Stimulated activated CD8-positive, alpha-beta memory T cell treated with anti-CD3 and anti-CD28 coated beads, Interleukin-7, amount 100 ng/mL, for 1 hour (primary cell): ENCODE measurements around the gene ADAM12.

Source experiments
- DNase-seq, 2 donors: peaks; one replicate each; pipeline ENCODE4 v3.0.0-alpha.2; 2020; ENCODE audit warnings: low read depth in 2 of 2

ADAM12 gene

DNA sequence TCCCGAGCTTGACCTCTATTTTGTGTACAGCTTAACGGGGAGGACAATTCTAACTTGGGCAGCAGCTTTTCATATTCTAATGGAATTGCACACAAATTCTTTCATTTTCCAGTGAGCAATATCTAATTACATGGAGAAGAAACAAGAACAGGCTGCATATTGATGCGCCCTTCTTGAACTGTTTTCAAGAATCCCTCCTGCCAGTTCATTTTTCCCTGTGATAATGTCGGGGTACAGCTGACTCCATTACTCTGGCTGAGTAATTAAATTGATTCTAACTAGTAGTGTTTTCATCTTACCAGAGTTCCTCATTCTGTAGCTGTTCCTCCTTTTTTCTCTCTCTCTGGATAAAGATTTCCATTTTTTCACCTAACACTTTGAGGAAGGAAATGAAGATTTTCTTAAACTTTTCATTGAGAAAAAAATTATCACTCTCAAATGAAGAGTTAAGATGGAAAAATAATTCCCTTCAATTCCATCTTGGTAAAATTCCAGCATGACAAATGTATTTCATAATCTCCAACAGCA lies 301.1 kb downstream of the ADAM12 start:
- DNase-seq: no peak

DNA sequence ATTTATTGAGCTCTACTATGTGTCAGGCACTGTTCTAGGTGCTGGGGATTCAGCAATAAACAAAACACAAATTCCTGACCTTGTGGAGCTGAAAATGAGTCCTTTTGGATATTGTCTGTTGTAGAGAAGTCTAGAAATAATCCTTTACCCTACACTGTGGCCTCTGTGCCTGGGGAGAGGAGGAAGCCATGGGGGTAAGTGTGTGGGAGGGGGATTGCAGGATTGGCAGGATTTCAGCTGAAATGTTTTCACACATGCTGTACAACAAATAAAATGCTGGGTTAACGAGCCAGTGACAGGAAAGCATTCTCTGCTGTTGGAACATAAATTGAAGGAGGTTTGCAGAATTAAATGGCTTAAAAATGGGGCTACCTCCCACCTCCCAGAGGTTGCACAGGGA lies 302.5 kb downstream of the ADAM12 start:
- DNase-seq: no peak

GRCh38 chr10:126084369-126084768 lies 303.9 kb downstream of the ADAM12 start:
- DNase-seq: no peak

- DNase-seq: no peak
Observed at GRCh38 chr10:126083009-126083408, 305.3 kb downstream of the ADAM12 start.

- DNase-seq: no peak
Observed at GRCh38 chr10:126081841-126082466, 306.3 kb downstream of the ADAM12 start.

- DNase-seq: no peak
Observed at GRCh38 chr10:126080879-126081411, 307.3 kb downstream of the ADAM12 start.

DNA sequence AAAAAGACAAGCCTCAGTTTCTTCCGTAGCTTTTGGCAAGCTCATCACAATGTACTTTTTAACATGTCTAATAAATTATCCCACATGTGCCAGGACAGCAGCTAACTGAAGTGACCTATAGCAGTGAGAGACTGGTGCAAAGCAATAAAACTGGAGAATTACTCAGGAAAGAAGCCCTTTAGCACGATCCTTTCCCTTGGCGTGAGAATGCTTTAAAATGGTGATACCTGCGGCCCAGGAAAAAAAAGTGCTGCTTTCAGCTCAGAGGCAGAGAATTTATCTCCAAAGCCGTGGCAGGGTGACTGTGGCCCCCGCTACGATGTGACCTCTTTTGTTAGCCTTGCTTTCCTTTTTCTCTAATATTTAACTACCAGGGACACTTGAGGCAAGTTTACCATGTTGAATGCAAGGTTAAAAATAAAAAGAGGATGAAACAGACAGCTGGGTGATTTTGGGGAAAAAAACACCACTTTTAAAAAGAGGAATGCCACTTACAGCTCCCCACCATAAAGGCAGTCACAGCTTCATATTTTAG lies 307.9 kb downstream of the ADAM12 start:
- DNase-seq: no peak

GRCh38 chr10:126075009-126075408 lies 313.3 kb downstream of the ADAM12 start:
- no peak for DNase-seq

DNA sequence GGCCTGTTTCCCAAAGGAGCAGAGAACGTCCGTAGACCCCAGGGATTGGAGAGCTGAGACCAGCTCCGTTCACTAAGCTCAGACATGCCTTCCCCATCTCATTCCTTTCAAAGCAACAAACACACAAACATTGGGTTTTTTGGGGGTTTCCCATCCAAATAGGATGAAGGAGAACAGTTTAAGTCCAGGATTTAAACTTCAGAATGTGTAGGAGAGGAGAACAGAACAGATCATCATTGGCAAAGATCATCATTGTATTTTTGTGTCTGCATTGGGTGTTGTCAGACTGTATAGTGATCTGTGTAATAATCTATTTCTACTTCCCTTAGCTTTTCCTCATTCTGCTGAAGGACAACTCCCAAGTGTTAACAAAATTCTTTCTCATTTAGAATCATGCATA lies 314.0 kb downstream of the ADAM12 start:
- no peak for DNase-seq

DNA sequence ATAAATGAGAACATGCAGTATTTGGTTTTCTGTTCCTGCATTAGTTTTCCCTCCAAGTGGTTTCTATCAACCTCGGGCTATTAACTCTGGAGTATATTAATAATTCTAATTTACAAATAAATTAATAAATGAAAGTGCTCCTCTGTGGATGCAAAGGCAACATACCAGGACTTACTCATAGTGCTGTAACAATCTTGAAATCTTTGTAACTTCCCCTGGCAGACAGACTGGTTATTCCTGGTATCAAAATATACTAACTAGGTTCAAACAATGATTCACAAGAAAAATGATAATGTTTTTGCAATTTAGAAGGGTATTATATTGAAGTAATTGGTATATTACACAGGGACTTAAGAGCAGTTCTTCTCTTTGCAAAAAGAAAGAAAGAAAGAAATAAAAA lies 314.7 kb downstream of the ADAM12 start:
- DNase-seq: no peak

DNA sequence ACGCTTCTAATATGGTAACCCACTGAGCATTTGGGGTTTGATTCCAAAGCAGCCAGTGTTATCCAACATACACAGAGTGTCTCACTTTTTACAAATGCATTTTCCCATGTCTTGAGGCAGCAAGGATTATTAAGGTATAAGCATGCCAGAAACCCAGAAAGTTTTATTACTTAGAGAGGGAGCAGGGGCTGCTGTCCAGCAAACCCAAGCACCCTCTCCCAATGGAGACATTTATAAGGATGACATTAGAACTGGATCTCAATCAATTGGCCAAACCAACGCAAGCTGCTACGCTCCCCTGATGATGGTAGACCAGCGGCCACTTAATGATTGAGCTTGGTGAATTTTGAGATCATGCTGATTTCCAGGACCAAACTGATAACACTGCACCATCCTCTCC lies 315.7 kb downstream of the ADAM12 start:
- DNase-seq: no peak

GRCh38 chr10:126070476-126071215 lies 317.6 kb downstream of the ADAM12 start:
- DNase-seq: no peak

DNA sequence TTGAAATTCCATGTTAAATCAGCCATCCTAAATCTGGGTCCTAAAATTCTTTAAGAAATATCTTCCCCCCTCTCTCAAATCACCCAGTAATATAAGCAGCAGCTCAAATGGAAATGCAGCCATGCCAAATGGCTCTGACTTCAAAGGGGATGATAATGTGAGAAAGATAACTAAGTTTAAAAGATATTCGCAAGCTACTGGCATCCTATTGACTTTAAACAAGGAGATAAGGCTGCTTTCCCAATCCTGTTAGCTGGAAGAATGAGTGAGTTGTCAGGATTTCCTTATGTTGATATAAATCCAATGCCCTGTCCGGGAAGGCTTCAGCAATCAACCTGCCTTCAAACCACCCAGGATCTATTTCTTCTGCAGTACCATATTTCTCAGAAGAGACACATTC lies 320.0 kb downstream of the ADAM12 start:
- no peak for DNase-seq

DNA sequence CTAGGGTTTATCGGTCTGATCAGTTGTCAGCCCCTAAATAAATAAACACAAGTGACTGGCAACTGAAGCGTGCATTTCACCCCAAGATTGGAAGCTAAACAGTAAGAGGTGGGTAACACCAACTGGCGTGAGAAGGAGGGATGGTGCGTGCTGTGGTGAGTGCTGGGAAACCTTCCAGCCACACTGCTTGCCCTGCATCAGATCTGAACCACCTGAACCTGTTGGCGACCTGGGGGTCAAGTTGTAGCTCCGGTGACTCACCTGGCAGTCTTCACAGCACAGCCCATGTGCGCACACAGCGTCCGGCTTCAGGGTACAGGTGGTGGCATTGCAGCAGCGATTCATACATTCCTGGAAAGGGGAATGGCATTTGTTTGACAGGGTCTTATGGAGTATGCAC lies 321.8 kb downstream of the ADAM12 start:
- DNase-seq: no peak

DNA sequence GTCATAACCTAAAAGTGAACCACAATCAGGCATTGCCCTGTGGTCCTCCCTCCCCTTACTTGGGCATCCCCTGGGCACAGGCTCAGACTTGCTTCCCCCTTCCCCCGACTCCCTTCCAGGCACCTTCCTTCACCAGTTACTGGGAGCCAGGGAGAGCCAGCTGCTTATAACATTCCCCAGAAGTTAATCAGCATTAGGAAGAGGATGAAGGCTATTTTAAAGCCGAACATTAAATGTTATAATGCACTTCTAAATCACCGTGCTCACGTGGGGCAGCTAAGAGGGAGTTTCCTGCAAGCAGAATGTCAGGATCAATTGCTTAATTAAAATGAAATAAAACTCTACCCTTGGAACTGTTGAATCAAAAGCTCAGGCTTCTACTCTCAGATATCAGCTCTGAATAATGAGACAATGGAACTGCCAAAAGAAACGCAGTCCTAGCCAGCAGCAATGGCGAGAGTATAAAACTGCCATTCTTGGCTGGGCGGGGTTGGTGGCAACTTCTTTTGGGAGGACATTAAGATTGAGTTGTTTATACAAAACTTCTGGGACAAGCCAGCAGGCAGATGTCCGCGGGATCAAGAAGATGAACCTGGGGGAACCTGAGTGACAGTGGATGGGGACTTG lies 322.4 kb downstream of the ADAM12 start:
- DNase-seq: no peak

GRCh38 chr10:126064512-126064911 lies 323.8 kb downstream of the ADAM12 start:
- DNase-seq: no peak

DNA sequence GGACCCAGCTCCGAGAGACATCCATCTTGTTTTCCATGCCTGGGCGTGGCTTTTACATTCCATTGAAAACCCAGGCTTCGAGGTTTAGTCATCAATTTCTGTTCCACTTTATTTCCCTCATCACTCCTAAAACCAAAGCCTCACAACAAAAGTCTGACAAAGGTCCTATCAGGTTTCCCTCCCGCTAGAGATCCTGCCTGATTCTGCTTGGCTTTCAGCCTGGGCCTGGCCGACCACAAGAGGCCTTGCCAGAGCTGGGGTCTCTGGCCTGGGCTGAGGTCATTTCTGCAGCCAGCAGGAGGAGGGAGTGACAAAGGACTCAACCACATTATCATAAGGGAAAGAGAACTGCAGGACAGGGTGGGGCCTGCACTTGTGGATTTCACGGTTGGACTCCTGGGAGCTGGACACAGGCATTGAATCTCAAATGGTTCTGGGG lies 324.9 kb downstream of the ADAM12 start:
- DNase-seq: no peak

GRCh38 chr10:126062131-126063032 lies 325.9 kb downstream of the ADAM12 start:
- DNase-seq: no peak

DNA sequence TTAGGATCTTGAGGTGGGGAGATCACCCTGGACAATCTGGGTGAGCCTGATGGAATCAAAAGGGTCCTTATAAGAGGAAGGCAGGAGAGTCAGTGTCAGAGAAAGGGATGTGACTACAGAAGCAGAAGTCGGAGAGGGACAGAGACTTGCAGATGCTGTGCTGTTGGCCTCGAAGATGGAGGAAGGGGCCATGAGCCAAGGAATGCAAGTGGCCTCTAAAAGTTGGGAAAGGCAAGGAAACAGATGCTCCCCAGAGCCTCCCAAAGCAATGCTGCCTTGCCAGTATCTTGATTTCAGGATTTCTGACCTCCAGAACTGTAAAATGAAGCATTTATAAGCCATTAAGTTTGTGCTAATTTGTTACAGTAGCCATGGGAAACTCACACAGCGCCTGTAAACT lies 326.8 kb downstream of the ADAM12 start:
- DNase-seq: no peak

- no peak for DNase-seq
Observed at GRCh38 chr10:126060261-126060931, 327.9 kb downstream of the ADAM12 start.
